Muscle of leg (tissue), 11 donors: ENCODE results near the gene PDE2A. TPM values are rescaled to one million over a fixed set of nuclear protein-coding genes. Genes with fewer than 3 reads are reported as not detected.

Experiments
- DNase-seq: peaks from one replicate; pipeline ENCODE4 v3.0.0; 2013
- H3K27ac ChIP-seq: one replicate; pipeline ENCODE4 v1.5.1; 2013; ENCODE audit warnings: mild to moderate bottlenecking, low read length, control low read depth
- H3K27me3 ChIP-seq: one replicate; pipeline ENCODE4 v1.6.1; 2013; ENCODE audit warnings: low read length; ENCODE audit not compliant: control insufficient read depth, insufficient read depth
- H3K36me3 ChIP-seq: one replicate; pipeline ENCODE4 v1.6.1; 2013; ENCODE audit warnings: low read length; ENCODE audit not compliant: control insufficient read depth, insufficient read depth
- H3K4me1 ChIP-seq: one replicate; pipeline ENCODE4 v1.6.1; 2013; ENCODE audit warnings: low read length; ENCODE audit not compliant: control insufficient read depth, insufficient read depth
- H3K4me3 ChIP-seq: one replicate; pipeline ENCODE4 v1.5.1; 2013; ENCODE audit warnings: low read length, control low read depth
- H3K9me3 ChIP-seq: replicated peaks from 2 replicates; pipeline ENCODE4 v1.6.1; 2013; ENCODE audit warnings: low read depth, low read length; ENCODE audit not compliant: control insufficient read depth
- WGBS: methylation state at CpG from one replicate; pipeline ENCODE4 v1.1.5; 2013; ENCODE audit warnings: missing lambda C conversion rate; ENCODE audit not compliant: insufficient coverage; 5-methylcytosine and 5-hydroxymethylcytosine counted together
- polyA plus RNA-seq, 8 donors: library from polyadenylated mRNA; unstranded; fragments of 120-200 nt; gene quantifications; one replicate each; pipeline versions ENCODE4 v1.2.1 to v1.2.3, GENCODE V29; 2013; ENCODE audit warnings: inconsistent platforms in 1 of 8, low replicate concordance in 1 of 8; ENCODE audit not compliant: insufficient read length in 8 of 8, insufficient read depth in 1 of 8
- total RNA-seq: library from RNA; stranded (reverse); fragments of 120-200 nt; gene quantifications from one replicate; pipeline ENCODE4 v1.2.4, GENCODE V29; 2013

The PDE2A gene
- total and polyA plus RNA-seq, 9 donors: 10.7 to 18.2 (median 14.8) TPM

DNA sequence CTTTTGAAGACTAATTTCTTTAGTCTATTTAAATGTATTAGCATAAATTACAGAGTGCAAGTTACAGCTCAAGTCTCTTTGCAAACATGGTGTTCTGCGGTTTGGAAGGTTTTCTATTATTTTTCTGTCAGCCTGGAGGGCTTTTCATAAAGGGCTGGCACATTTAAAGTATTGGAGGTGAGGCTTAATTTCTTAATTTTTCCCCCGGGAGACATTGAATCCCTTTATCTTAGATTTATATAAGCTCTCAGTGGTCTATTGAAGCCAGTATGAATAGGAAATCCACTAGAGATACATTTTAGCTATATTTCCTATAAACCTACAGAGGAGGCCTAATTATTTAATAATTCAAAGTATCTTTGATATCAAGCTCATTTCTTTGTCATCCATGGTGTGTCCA lies 137.2 kb downstream of the PDE2A start:
- H3K27ac ChIP-seq: no peak overlapping the region
- H3K36me3 ChIP-seq: no peaks in the 10 kb centered on the region
- no peak overlapping the region for H3K4me3 ChIP-seq
- WGBS: no CpG with 5 or more reads among the region's 2 CpGs
- H3K4me1 ChIP-seq: peaks cover 3% of the 10 kb centered on the region
- DNase-seq: no peak
- H3K27me3 ChIP-seq: peaks cover 5% of the 10 kb centered on the region
- H3K9me3 ChIP-seq: no peaks in the 10 kb centered on the region

DNA sequence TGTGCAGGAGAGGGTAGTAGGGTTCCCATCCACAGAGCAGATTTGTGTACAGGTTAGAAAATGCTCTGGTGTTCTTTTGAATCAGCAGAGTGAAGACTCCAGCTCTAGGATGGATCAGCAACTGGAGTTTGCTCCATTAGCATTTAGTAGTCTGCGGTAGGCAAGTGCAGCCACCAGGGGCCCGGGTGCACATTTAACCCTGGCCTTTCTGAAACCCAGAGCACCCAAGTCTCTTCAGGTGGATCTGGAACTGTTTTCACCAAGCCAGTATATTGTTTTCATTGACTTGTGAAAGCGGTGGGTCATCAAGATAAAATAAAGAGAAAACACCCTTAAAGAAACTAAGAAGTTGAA lies 139.1 kb downstream of the PDE2A start:
- WGBS: 0% methylated on average over 2 of the region's 3 CpGs

DNA sequence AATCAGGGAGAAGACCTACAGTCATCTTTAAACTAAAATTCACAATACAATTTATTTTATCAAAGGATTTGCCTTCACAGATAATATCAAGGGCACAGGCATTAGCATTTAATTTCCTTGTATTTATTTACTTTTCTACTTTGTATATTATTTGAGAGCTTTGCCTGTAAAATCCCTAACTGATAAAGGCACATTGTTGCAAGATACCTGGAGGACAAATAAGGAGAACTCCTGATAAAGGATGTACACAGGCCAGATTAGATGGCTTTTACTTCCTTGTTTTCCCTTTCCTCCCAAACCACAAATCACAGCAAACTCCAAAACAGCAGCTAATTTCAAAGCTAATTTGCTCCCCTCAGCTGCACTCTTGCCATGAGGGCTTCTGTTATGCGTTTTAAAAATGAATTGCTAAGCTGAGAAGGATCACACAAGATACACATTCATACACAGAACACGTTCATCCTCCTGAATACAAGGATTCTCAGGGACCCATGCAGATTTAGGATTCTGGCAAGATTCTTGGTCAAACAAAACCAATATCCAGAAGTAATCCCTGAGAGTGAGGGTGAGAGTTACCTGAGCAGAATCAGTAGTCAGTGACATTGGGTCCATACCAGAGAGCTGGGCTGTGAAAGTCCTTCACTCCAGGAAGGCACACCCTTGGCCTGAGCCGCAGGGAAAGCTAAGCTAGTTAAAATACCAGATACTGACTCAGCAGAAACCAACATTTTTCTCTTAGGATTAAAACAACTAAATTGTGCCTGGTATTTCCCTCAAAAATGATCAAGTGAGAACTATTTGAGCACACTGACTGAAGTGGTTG lies 139.6 kb downstream of the PDE2A start:
- WGBS: no CpG with 5 or more reads among the region's 3 CpGs

More for the DNA sequence above, 139.1 kb downstream of the PDE2A start:
- Histone ChIP-seq H3K36me3 (no peaks in the 10 kb centered on the region), H3K27me3 (peaks cover 5% of the 10 kb centered on the region), H3K27ac (no peak overlapping the region), H3K4me3 (no peak overlapping the region), H3K4me1 (no peaks in the 10 kb centered on the region), H3K9me3 (no peaks in the 10 kb centered on the region)
- no peak for DNase-seq

DNA sequence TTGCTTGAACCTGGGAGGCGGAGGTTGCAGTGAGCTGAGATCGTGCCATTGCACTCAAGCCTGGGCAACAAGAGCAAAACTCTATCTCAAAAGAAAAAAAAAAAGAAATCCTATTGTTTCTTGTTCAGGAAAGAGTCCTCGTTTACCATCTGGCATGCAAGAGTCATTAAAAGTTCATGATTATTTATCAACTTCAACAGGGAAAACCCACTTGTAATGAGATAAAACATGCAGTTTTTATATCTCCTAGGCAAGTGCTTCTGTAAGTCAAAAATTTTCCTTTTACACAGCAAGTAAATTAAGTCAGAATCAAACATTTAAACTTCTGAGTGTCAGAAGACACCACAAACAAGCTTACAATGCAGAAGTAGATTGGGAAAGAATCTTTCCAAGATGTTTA lies 145.2 kb downstream of the PDE2A start:
- no peaks in the 10 kb centered on the region for H3K36me3 ChIP-seq
- 100% methylated on average over 2 of the region's 3 CpGs for WGBS
- no peaks in the 10 kb centered on the region for H3K4me1 ChIP-seq
- no peak for DNase-seq
- no peak overlapping the region for H3K27ac ChIP-seq
- H3K4me3 ChIP-seq: no peak overlapping the region
- no peaks in the 10 kb centered on the region for H3K9me3 ChIP-seq
- H3K27me3 ChIP-seq: no peaks in the 10 kb centered on the region

More for the DNA sequence above, 139.6 kb downstream of the PDE2A start:
- H3K27me3 ChIP-seq: peaks cover 5% of the 10 kb centered on the region
- no peaks in the 10 kb centered on the region for H3K4me1 ChIP-seq
- H3K9me3 ChIP-seq: no peaks in the 10 kb centered on the region
- no peaks in the 10 kb centered on the region for H3K36me3 ChIP-seq
- DNase-seq: no peak
- H3K4me3 ChIP-seq: no peak overlapping the region
- no peak overlapping the region for H3K27ac ChIP-seq

DNA sequence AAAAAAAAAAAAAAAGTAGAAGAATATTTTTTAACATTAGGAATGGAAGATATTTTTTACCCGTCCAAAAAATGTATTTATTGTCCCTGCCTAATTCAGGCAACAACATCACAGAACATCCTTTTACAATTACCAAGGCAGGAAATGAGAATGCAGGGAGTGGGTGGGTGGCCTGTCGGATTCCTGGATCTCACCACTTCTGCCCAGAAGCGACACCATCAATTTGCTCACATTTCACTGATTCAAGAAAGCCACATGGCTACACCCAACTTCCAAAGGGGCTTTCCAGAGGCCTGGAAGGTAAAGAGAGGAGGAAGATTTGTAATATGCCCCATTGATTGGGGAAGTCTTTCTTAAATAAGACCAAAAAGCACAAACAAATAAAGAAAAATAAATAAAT lies 146.1 kb downstream of the PDE2A start:
- no peaks in the 10 kb centered on the region for H3K9me3 ChIP-seq
- H3K4me3 ChIP-seq: no peak overlapping the region
- H3K27ac ChIP-seq: no peak overlapping the region
- no peak for DNase-seq
- H3K27me3 ChIP-seq: no peaks in the 10 kb centered on the region
- no peaks in the 10 kb centered on the region for H3K36me3 ChIP-seq
- no peaks in the 10 kb centered on the region for H3K4me1 ChIP-seq
- no CpG with 5 or more reads among the region's 3 CpGs for WGBS

Other genes with a start within 250 kb of the PDE2A start
- gene CLPB, start 239.9 kb downstream of the PDE2A start, total RNA-seq: 20.3 TPM
- 10 to 100 TPM; 11.5 to 18.7 (median 15.6) TPM for gene CLPB, start 239.9 kb downstream of the PDE2A start, polyA plus RNA-seq
- gene ARAP1, start 78.0 kb upstream of the PDE2A start, total RNA-seq: 70.5 TPM
- 10 to 100 TPM; 56.1 to 75.1 (median 62.3) TPM for gene ARAP1, start 78.0 kb upstream of the PDE2A start, polyA plus RNA-seq
- 39.0 TPM for gene STARD10, start 119.6 kb upstream of the PDE2A start, total RNA-seq
- 10 to 100 TPM; 43.6 to 84.0 (median 58.0) TPM for gene STARD10, start 119.6 kb upstream of the PDE2A start, polyA plus RNA-seq
- gene ATG16L2, start 140.0 kb upstream of the PDE2A start, total RNA-seq: 12.3 TPM
- gene ATG16L2, start 140.0 kb upstream of the PDE2A start, polyA plus RNA-seq: 10 to 100 TPM in 7 of 8 donors, 1 to 10 TPM in 1; 7.5 to 18.3 (median 15.3) TPM